RWPE1 (cell line): Measurements from ENCODE around the gene EDDM13.

Experiments used
- CTCF ChIA-PET: fragments of 350-600 bp; sonication (Branson Sonifier 250); formaldehyde crosslinking; extraction: SDS; loops from one replicate; lab custom pipeline; 2021; lab: Yijun Ruan, JAX
- POLR2A ChIA-PET: fragments of 400-600 bp; formaldehyde crosslinking; extraction: SDS; loops from one replicate; lab custom pipeline; 2020; ENCODE audit warnings: antibody characterized with exemption; ENCODE audit not compliant: low non-redundant PET; lab: Yijun Ruan, JAX
- DNase-seq: peaks from one replicate; pipeline ENCODE4 v3.0.0; 2012; ENCODE audit warnings: low spot score
- H3K27ac ChIP-seq: fragments of 450-650 bp; 2 replicates; pipeline ENCODE4 v1.5.1; 2017
- TF ChIP-seq, protein P1 (sequence below): fragments of 450-650 bp; conservative IDR thresholded peaks from 2 replicates; pipeline ENCODE4 v1.5.1; 2017; ENCODE audit warnings: low read depth, mild to moderate bottlenecking

EDDM13 gene

DNA sequence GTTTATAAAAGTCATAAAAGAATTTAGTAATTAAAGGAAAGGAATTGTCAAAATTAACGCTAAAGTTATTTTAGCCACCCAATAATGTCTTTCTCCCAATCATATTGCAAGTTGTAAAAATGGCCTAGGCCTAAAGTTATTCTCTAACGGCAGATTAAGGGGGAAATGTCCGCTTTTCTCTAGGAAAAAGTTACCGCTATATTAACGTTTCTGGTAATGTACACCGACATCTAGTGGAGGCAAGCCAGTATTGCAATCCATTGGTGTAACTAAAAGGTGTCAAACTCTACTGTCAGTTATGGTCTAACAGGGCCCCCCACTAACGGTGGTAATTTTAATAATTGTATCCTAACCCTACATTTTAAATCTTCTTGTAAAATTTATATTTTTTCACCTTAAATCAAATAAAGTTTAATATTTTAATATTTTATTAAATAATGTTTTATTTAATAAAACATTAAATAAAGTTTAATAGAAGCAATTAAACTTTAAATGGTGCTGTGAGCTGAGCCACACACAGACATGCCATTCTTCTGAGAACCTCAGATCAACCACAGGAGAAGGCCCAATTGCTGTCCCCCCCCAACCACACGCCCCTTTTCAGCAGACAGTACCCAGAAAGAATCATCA is 78.0 kb downstream of the EDDM13 start:
- TF ChIP-seq, protein P1, sequence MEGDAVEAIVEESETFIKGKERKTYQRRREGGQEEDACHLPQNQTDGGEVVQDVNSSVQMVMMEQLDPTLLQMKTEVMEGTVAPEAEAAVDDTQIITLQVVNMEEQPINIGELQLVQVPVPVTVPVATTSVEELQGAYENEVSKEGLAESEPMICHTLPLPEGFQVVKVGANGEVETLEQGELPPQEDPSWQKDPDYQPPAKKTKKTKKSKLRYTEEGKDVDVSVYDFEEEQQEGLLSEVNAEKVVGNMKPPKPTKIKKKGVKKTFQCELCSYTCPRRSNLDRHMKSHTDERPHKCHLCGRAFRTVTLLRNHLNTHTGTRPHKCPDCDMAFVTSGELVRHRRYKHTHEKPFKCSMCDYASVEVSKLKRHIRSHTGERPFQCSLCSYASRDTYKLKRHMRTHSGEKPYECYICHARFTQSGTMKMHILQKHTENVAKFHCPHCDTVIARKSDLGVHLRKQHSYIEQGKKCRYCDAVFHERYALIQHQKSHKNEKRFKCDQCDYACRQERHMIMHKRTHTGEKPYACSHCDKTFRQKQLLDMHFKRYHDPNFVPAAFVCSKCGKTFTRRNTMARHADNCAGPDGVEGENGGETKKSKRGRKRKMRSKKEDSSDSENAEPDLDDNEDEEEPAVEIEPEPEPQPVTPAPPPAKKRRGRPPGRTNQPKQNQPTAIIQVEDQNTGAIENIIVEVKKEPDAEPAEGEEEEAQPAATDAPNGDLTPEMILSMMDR, result peak; percentile 87
- DNase-seq, result peak; percentile 24
- CTCF ChIA-PET, result no interaction called here
- POLR2A ChIA-PET, result no interaction called here
- H3K27ac ChIP-seq, result no peak overlapping the region

DNA sequence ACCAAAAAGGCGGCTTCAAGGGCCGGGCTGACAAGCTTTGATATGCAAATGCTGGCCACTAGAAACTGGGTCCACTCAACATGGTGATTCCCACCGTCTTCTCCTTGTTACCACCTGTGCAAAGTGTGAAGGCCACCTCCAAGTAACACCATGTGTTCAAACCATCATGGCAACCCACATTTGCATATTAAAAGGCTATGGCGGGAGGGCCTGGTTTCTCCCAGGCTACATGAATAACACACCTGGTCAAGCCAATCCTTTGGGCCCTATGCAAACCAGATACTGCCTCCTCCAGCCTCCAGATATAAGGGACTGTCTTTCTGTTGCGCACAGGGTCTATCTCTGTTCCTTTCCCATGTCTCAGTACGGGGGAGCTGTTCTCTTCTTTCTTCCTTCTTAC is 78.7 kb downstream of the EDDM13 start:
- CTCF ChIA-PET, result no interaction called here
- POLR2A ChIA-PET, result no interaction called here
- no peak overlapping the region for H3K27ac ChIP-seq
- DNase-seq, result no peak
- TF ChIP-seq, protein P1, result no peak

DNA sequence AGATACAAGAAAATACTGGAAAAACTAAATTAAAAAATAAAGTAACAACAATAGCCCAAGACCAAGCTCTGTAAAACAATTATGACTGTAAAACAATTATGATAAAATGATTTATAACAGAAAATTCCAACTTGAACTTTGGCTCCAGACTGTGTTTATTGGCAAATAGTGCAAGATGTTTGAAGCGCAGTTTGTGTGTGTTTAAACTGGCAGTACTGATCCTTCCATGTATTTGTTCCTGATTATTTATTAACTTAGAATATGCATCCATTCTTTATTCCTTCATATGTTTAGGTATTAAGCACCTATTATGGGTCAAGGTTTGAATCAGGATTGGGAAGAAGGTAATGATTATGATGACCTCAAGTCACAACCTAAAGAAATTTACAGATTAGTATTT is 83.0 kb downstream of the EDDM13 start:
- CTCF ChIA-PET, result interaction anchor here (0.7 kb wide), 1 partner anchor 609 kb away, joined by 3 read pairs; no protein-coding TSS in a partner anchor
- POLR2A ChIA-PET, result no interaction called here
- no peak for DNase-seq
- TF ChIP-seq, protein P1, result no peak
- H3K27ac ChIP-seq, result no peak overlapping the region

DNA sequence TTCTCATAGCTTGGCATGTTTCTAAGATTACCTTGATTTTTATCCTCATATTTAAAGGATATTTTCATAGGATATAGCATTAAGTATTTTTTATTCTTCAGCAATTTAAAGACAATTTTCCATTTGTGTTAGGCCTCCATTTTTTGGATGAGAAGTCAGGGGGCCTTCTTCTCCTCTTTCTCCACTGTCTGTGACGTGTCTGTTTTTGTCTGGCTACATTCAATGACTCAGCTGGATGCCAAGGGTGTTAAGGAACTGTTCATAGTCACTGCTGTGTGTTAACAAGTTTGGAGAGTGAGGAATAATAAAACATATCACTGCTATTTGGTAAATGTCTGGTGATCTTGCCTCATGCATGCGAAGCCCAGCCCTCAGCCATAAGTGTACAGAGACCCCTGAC is 84.4 kb downstream of the EDDM13 start:
- POLR2A ChIA-PET, result no interaction called here
- H3K27ac ChIP-seq, result no peak overlapping the region
- no peak for DNase-seq
- TF ChIP-seq, protein P1, result no peak
- CTCF ChIA-PET, result interaction anchor here (0.5 kb wide), 1 partner anchor 28 kb away, joined by 3 read pairs; no protein-coding TSS in a partner anchor
